ENCODE measurements around the gene NSMCE1.
"Not testable (repeated sequence)": the region's sequence is repeated elsewhere in the genome, so short reads cannot be mapped to it uniquely, and the experiment has no call there.

The NSMCE1 gene

GRCh38 chr16:27272697-27273096 is 4.1 kb upstream of the NSMCE1 start:
- H3K4me3 Mint-ChIP-seq: not testable (repeated sequence)

GRCh38 chr16:27272076-27272475 is 3.5 kb upstream of the NSMCE1 start:
- no peak overlapping the region for H3K4me3 Mint-ChIP-seq
- H3K4me1 Mint-ChIP-seq (ENCODE audit: low read depth in 2 of 2): peaks cover 10 to 11% of the 10 kb centered on the region in 2 donors
- no peak for DNase-seq
- no peaks in the 10 kb centered on the region for H3K27me3 Mint-ChIP-seq
- H3K27ac Mint-ChIP-seq: no peak overlapping the region
- ATAC-seq (replicated peaks): no peak
- H3K9me3 Mint-ChIP-seq: no peaks in the 10 kb centered on the region
- peaks cover 14% of the 10 kb centered on the region for H3K36me3 Mint-ChIP-seq (ENCODE audit: insufficient read depth)

More at GRCh38 chr16:27272697-27273096, 4.1 kb upstream of the NSMCE1 start:
- H3K27ac Mint-ChIP-seq; H3K27me3 Mint-ChIP-seq; H3K9me3 Mint-ChIP-seq; ATAC-seq (replicated peaks); DNase-seq: not testable (repeated sequence)
- H3K4me1 Mint-ChIP-seq (ENCODE audit: low read depth in 2 of 2): peaks cover 9 to 11% of the 10 kb centered on the region in 2 donors
- H3K36me3 Mint-ChIP-seq (ENCODE audit: insufficient read depth): peaks cover 13% of the 10 kb centered on the region

GRCh38 chr16:27270349-27270748 is 1.8 kb upstream of the NSMCE1 start:
- no peak overlapping the region for H3K27ac Mint-ChIP-seq
- ATAC-seq (replicated peaks) (no peak), DNase-seq (no peak)
- H3K27me3 Mint-ChIP-seq: no peaks in the 10 kb centered on the region
- peaks cover 14% of the 10 kb centered on the region for H3K36me3 Mint-ChIP-seq (ENCODE audit: insufficient read depth)
- H3K4me1 Mint-ChIP-seq (ENCODE audit: low read depth in 2 of 2): peaks cover 18 to 20% of the 10 kb centered on the region in 2 donors
- no peak overlapping the region for H3K4me3 Mint-ChIP-seq
- H3K9me3 Mint-ChIP-seq: no peaks in the 10 kb centered on the region

GRCh38 chr16:27269300-27270150 is 953 bp upstream of the NSMCE1 start:
- Mint-ChIP-seq H3K27me3 (no peaks in the 10 kb centered on the region), H3K4me3 (peak overlapping the region; percentile 89 to 93), H3K4me1 (ENCODE audit: low read depth in 2 of 2) (peaks cover 18 to 24% of the 10 kb centered on the region in 2 donors), H3K9me3 (no peaks in the 10 kb centered on the region), H3K36me3 (ENCODE audit: insufficient read depth) (peaks cover 14% of the 10 kb centered on the region), H3K27ac (peak overlapping the region; percentile 97 to 99)
- ATAC-seq (replicated peaks): no peak
- DNase-seq: no peak

GRCh38 chr16:27267037-27267677 is 1.4 kb downstream of the NSMCE1 start:
- Mint-ChIP-seq H3K9me3 (no peaks in the 10 kb centered on the region), H3K4me1 (ENCODE audit: low read depth in 2 of 2) (peaks cover 31 to 33% of the 10 kb centered on the region in 2 donors), H3K27ac (peak overlapping the region; percentile 97 to 99), H3K36me3 (ENCODE audit: insufficient read depth) (peaks cover 14% of the 10 kb centered on the region), H3K4me3 (peak overlapping the region; percentile 89 to 93), H3K27me3 (no peaks in the 10 kb centered on the region)
- no peak for DNase-seq
- ATAC-seq (replicated peaks): no peak

- DNase-seq: no peak
- Mint-ChIP-seq H3K4me3 (no peak overlapping the region), H3K36me3 (ENCODE audit: insufficient read depth) (peaks cover 14% of the 10 kb centered on the region)
These were observed 2.6 kb downstream of the NSMCE1 start for GRCh38 chr16:27265982-27266381.

GRCh38 chr16:27264151-27264550 is 4.4 kb downstream of the NSMCE1 start:
- no peak overlapping the region for H3K4me3 Mint-ChIP-seq
- peak overlapping the region in 1 of 2 donors; percentile 69 for H3K27ac Mint-ChIP-seq
- peaks cover 34 to 35% of the 10 kb centered on the region in 2 donors for H3K4me1 Mint-ChIP-seq (ENCODE audit: low read depth in 2 of 2)
- no peaks in the 10 kb centered on the region for H3K27me3 Mint-ChIP-seq
- H3K9me3 Mint-ChIP-seq: no peaks in the 10 kb centered on the region
- DNase-seq (no peak), ATAC-seq (replicated peaks) (no peak)
- peaks cover 14% of the 10 kb centered on the region for H3K36me3 Mint-ChIP-seq (ENCODE audit: insufficient read depth)

More at GRCh38 chr16:27265982-27266381, 2.6 kb downstream of the NSMCE1 start:
- no peaks in the 10 kb centered on the region for H3K9me3 Mint-ChIP-seq
- peak overlapping the region; percentile 49 to 54 for H3K27ac Mint-ChIP-seq
- no peaks in the 10 kb centered on the region for H3K27me3 Mint-ChIP-seq
- H3K4me1 Mint-ChIP-seq (ENCODE audit: low read depth in 2 of 2): peaks cover 31 to 38% of the 10 kb centered on the region in 2 donors
- ATAC-seq (replicated peaks): no peak

- not testable (repeated sequence) for H3K4me3 Mint-ChIP-seq; H3K36me3 Mint-ChIP-seq (ENCODE audit: insufficient read depth); H3K27me3 Mint-ChIP-seq; ATAC-seq (replicated peaks); DNase-seq; H3K9me3 Mint-ChIP-seq
- Mint-ChIP-seq H3K4me1 (ENCODE audit: low read depth in 2 of 2) (peaks cover 30 to 37% of the 10 kb centered on the region in 2 donors), H3K27ac (peak overlapping the region; percentile 13 to 55)
These were observed 5.6 kb downstream of the NSMCE1 start for GRCh38 chr16:27262904-27263423.

GRCh38 chr16:27259710-27260109 is 8.9 kb downstream of the NSMCE1 start:
- no peak for ATAC-seq (replicated peaks)
- H3K9me3 Mint-ChIP-seq: no peaks in the 10 kb centered on the region
- no peak overlapping the region for H3K27ac Mint-ChIP-seq
- H3K36me3 Mint-ChIP-seq (ENCODE audit: insufficient read depth): peaks cover 4% of the 10 kb centered on the region
- no peaks in the 10 kb centered on the region for H3K27me3 Mint-ChIP-seq
- no peak for DNase-seq
- H3K4me1 Mint-ChIP-seq (ENCODE audit: low read depth in 2 of 2): peaks cover 21 to 37% of the 10 kb centered on the region in 2 donors
- no peak overlapping the region for H3K4me3 Mint-ChIP-seq

- no peak for DNase-seq
- peaks cover 29 to 48% of the 10 kb centered on the region in 2 donors for H3K4me1 Mint-ChIP-seq (ENCODE audit: low read depth in 2 of 2)
- ATAC-seq (replicated peaks): no peak
- H3K4me3 Mint-ChIP-seq: no peak overlapping the region
- no peaks in the 10 kb centered on the region for H3K27me3 Mint-ChIP-seq
- peak overlapping the region in 1 of 2 donors; percentile 17 for H3K27ac Mint-ChIP-seq
- peaks cover 11% of the 10 kb centered on the region for H3K36me3 Mint-ChIP-seq (ENCODE audit: insufficient read depth)
- no peaks in the 10 kb centered on the region for H3K9me3 Mint-ChIP-seq
These were observed 10.3 kb downstream of the NSMCE1 start for GRCh38 chr16:27258241-27258734.

GRCh38 chr16:27257271-27257670 is 11.3 kb downstream of the NSMCE1 start:
- H3K9me3 Mint-ChIP-seq: no peaks in the 10 kb centered on the region
- H3K4me3 Mint-ChIP-seq: no peak overlapping the region
- peak overlapping the region in 1 of 2 donors; percentile 20 for H3K27ac Mint-ChIP-seq
- no peaks in the 10 kb centered on the region for H3K27me3 Mint-ChIP-seq
- ATAC-seq (replicated peaks): no peak
- peaks cover 25 to 42% of the 10 kb centered on the region in 2 donors for H3K4me1 Mint-ChIP-seq (ENCODE audit: low read depth in 2 of 2)
- H3K36me3 Mint-ChIP-seq (ENCODE audit: insufficient read depth): peaks cover 11% of the 10 kb centered on the region
- no peak for DNase-seq

- peak overlapping the region in 1 of 2 donors; percentile 5 for H3K27ac Mint-ChIP-seq
These were observed 11.7 kb downstream of the NSMCE1 start for GRCh38 chr16:27256861-27257260.

GRCh38 chr16:27254262-27254811 is 14.2 kb downstream of the NSMCE1 start:
- peaks cover 11% of the 10 kb centered on the region for H3K36me3 Mint-ChIP-seq (ENCODE audit: insufficient read depth)
- ATAC-seq (replicated peaks) (no peak), DNase-seq (no peak)
- no peaks in the 10 kb centered on the region for H3K9me3 Mint-ChIP-seq
- no peaks in the 10 kb centered on the region for H3K27me3 Mint-ChIP-seq
- H3K4me3 Mint-ChIP-seq: peak overlapping the region in 1 of 2 donors; percentile 6
- H3K4me1 Mint-ChIP-seq (ENCODE audit: low read depth in 2 of 2): peaks cover 22 to 36% of the 10 kb centered on the region in 2 donors
- H3K27ac Mint-ChIP-seq: peak overlapping the region in 1 of 2 donors; percentile 86

More at GRCh38 chr16:27256861-27257260, 11.7 kb downstream of the NSMCE1 start:
- H3K36me3 Mint-ChIP-seq (ENCODE audit: insufficient read depth): peaks cover 11% of the 10 kb centered on the region
- no peak for ATAC-seq (replicated peaks)
- H3K4me3 Mint-ChIP-seq: no peak overlapping the region
- H3K9me3 Mint-ChIP-seq: no peaks in the 10 kb centered on the region
- DNase-seq: no peak
- H3K4me1 Mint-ChIP-seq (ENCODE audit: low read depth in 2 of 2): peaks cover 24 to 39% of the 10 kb centered on the region in 2 donors
- H3K27me3 Mint-ChIP-seq: no peaks in the 10 kb centered on the region
